ENCODE data around the gene MAEA.
"Not testable (repeated sequence)": the region's sequence is repeated elsewhere in the genome, so short reads cannot be mapped to it uniquely, and the experiment has no call there.

MAEA gene

GRCh38 chr4:1367230-1367935, 77.7 kb downstream of the MAEA start:
- ATAC-seq, result no peak

GRCh38 chr4:1367936-1368289, 78.2 kb downstream of the MAEA start:
- no peak for ATAC-seq

DNA sequence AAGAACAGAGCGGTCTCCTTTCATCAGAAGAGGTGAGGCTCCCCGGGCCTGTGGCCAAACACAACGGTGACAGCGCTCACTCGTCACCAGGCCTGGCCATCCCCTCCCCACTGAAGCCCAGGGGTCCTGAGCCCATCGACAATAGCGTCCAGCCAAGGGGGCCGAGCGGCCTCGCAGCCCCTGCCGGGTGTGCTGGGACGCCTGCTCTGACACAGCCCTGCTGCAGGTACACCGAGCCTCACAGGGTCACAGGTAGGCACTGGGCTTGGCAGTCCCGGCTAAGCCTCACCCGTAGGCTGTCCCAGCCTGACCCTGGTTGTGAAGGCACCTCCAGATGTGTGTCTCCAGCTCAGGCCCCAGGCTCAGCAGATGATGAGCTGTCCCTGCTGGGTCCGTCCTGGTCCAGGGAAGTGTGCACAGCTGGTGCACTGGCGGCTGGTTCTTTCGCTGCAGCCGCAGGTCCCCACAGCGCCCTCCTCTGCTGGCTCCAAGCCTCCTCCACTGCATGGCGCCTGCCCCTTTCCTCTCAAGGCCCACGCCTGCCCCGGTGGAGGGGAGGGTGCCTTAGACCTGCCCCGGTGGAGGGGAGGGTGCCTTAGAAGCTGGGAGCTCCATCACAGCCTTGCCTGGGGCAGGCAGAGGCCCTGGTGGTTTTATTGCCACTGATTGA, 78.9 kb downstream of the MAEA start:
- no peak for ATAC-seq

GRCh38 chr4:1369091-1369450, 79.4 kb downstream of the MAEA start:
- no peak for ATAC-seq

DNA sequence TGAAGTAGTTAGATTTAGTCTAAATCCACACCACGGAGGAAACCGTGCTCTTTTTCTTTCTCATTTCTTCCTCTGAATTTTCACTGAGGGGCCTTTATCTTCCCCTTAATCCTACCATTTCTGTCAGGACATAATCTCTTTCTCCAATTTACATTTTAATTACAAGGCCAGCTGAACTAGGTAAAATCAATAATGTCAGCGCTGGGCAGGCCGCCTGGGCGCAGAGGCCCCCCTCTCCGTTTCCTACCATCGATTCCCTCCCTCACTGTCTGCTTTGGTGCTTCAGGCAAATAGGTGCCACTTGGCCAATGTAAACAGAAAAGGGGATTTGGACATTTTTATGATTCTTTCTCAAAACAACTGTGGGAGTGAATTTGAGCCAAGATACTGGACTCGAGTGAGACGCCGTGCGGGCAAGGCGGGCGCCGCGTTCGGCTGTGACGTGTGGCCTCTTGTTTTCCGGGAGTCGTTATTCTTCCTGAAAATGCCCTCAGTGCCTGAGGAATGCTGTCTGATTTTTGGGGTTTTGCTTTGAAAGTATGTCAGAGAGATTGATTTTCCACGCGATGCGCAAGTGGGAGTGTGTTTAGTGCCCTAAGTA, 79.9 kb downstream of the MAEA start:
- ATAC-seq, result no peak

GRCh38 chr4:1370321-1371124, 80.8 kb downstream of the MAEA start:
- ATAC-seq, result no peak

DNA sequence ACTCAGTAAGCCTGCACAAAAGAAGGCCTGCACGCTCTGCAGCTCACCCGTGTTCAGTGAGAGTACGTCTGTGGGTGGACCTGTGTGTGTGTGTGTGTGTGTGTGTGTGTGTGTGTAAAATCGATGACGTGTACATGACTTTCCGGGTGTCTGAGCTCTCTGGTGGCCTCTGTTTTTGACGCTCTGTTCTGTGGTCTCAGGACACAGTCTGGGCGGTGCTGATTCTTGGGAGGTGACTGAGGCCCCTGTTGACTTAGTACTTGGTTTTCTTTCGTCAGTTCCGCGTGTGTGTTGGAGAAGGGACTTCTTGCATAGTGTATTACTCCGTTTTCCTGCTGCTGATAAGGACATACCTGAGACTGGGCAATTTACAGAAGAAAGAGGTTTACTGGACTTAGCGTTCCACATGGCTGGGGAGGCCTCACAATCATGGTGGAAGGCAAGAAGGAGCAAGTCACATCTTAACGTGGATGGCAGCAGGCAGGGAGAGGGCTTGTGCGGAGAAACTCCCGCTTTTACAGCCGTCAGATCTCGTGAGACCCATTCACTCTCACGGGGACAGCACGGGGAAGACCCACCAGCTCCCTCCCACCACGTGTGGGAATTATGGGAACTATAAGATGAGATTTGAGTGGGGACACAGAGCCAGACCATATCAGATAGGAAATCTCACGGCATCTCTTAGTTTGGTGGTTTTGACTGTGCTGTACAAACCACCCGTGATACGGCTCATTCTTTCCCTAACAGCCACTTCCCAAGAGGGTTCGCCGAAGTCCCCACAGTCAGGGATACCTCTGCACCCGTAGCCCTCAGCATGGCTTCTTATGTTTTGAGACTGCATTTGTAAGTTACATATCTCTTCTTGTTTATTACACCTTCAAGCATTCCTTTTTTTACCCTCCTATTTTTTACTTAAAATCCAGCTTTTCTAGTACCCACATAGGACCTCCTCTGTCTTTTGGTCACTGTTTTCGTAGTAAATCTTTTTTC, 81.8 kb downstream of the MAEA start:
- no peak for ATAC-seq

GRCh38 chr4:1372576-1372975, 82.9 kb downstream of the MAEA start:
- not testable (repeated sequence) for ATAC-seq

GRCh38 chr4:1373892-1374705, 84.4 kb downstream of the MAEA start:
- no peak for ATAC-seq

- ATAC-seq, result no peak
These were observed 85.0 kb downstream of the MAEA start for GRCh38 chr4:1374706-1375045.

DNA sequence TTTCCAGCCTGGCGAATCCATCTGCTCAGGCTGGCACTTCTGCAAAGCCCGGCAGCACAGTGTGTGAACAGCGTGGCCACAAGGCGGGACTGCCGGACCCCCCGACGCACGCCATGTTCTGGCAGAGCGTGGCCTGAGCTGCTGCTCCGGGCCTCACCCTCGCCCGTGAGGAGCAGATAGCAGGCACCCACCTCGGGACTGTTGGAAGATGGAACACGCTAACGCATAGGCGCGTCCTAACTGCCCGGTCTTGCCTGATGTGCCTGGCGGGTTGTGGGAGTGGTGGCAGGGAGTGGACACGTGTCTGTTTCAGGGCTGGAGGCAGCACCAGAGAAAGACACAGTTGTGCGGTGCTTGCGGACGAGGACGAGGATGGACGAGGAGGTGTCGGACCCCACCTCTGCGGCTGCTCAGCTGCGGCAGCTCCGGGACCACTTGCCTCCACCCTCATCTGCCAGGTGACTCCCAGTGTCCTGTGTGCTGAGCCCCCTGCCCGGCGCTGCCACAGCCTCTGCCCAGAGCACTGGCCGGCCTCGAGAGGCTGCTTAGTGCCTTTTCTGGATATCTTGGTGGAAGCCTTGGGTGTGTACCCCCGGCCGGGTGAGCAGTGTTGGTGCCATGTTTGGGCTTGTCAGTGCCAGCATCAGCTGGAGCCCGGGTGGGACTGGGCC, 85.5 kb downstream of the MAEA start:
- no peak for ATAC-seq

DNA sequence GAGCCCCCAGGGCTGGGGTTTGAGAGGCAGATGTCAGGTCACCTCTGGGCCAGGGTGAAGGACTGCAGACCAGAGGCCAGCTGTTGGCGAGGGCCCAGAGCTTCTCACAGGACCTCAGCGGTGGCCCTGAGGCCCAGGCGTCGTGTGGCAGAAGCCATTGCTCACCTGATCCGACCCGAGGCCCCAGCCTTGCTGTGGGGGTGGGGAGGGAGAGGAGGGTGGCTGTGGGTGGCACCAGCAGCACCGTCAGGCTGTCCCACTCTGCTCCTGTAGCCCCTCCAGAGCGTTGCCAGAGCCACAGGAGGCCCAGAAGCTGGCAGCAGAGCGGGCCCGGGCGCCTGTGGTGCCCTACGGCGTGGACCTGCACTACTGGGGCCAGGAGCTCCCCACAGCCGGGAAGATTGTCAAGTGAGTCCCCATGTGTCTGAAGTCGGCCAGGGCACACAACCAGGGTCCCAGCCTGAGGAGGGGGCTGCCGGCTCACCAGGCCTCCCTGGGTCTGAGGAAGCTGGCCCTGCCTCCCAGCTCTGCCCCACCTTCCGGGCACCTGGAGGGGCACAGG, 86.2 kb downstream of the MAEA start:
- ATAC-seq, result no peak

DNA sequence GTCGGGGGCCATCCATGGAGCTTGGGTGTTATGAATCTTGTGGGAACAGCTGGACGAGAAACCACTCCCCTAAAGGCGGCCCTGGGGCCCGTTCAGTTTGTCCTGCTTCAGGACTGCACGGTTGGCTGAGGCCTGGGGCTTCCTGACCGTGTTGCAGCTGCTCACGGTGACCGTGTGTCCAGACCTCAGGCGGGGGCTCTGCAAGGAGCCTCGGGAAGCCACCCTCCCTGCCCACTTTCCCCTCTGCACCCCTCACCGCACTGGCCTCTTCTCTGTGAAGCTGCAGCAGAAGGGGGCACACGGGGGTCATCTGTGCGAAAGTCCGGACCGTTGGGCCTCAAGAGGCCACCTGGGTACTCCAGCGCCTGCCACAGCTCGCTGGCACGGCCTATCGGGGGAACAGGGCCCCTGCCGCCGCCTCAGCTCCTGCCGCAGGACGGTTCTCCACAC, 86.7 kb downstream of the MAEA start:
- no peak for ATAC-seq

- ATAC-seq, result no peak
These were observed 87.3 kb downstream of the MAEA start for GRCh38 chr4:1376841-1377605.

- no peak for ATAC-seq
These were observed 88.0 kb downstream of the MAEA start for GRCh38 chr4:1377606-1378261.

DNA sequence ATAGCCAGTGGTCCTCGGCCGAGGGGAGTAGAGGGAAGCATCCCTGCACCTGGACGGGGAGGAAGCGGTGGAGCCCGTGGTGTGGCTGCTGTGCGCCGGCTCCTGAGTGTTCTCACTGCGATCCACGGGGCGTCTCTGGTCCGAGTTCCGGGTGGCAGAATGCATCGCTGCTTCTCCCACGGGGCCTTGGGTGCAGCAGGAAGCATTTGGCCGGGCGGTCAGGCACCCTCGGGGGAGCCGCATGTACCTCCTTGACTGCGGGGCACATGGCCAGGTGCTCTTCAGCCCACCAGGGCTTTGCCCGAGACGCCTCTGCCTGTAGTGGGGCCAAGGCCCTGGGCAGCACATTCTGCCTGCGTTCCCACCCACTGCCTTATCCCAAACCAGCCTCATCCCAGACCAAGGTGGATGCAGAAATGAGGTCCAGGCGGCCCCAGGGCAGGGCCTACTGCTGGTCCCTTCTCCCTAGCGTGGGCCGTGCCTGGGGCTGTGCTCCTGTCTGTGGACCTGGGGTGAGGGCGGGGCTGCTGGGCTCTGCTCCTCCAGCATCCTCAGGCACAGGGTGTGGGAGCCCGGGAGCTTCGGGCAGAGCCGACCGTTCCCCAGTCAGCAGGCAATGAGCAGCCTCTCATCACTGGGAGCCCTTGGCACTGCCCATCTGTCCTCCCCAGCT, 89.0 kb downstream of the MAEA start:
- ATAC-seq, result no peak

DNA sequence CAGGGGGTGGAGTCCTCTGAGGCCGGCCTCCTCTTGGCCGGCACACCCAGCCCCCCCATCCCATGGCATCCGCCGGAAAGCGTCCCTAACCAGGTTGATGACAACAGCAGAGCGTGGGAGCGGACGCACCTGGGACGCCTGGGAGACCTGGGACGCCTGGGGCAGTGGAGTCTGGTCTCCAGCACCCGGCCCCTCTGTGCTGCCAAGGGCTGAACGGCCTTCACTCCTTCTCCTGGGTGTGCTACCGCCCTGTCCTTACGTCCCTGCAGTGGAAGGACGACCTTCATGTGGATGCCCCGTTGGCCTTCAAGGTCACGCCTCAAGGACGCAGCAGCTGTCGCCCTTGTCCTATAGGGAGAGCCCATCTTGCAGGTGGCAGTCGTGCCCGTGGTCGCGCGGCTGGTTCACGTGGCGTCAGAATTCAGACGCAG, 89.7 kb downstream of the MAEA start:
- ATAC-seq, result no peak

GRCh38 chr4:1379801-1380331, 90.2 kb downstream of the MAEA start:
- ATAC-seq, result no peak

All from activated CD4-positive, CD25-positive, alpha-beta regulatory T cell treated with anti-CD3 and anti-CD28 coated beads, Interleukin-2, amount 50 U/mL, for 24 hours (primary cell).